Colonic mucosa (tissue), 4 donors: ENCODE measurements around the gene GPR45. TPM values are rescaled to one million over a fixed set of nuclear protein-coding genes. Genes with fewer than 3 reads are reported as not detected.

Experiments
- DNase-seq: peaks from one replicate; pipeline ENCODE4 v3.0.0-alpha.2; 2020
- H3K27ac ChIP-seq: fragments of 200-600 bp; one replicate; pipeline ENCODE4 v1.8.0; 2021
- H3K27me3 ChIP-seq: fragments of 200-600 bp; one replicate; pipeline ENCODE4 v1.8.0; 2021
- H3K36me3 ChIP-seq: fragments of 200-600 bp; one replicate; pipeline ENCODE4 v1.8.0; 2021
- H3K4me1 ChIP-seq: fragments of 200-600 bp; one replicate; pipeline ENCODE4 v1.8.0; 2021; ENCODE audit warnings: mild to moderate bottlenecking
- H3K4me3 ChIP-seq: fragments of 200-600 bp; one replicate; pipeline ENCODE4 v1.8.0; 2021
- H3K9ac ChIP-seq, 2 donors: one replicate each; pipeline ENCODE4 v1.7.0; 2013; ENCODE audit warnings: control low read depth in 2 of 2, low read depth in 2 of 2, low read length in 2 of 2
- H3K9me3 ChIP-seq: fragments of 200-600 bp; one replicate; pipeline ENCODE4 v1.8.0; 2021
- CTCF ChIP-seq: fragments of 200-600 bp; IDR thresholded peaks from one replicate; pipeline ENCODE4 v1.8.0; 2022; ENCODE audit warnings: antibody characterized with exemption, mild to moderate bottlenecking
- intact Hi-C: fragments of 100-400 bp; cut with DNase I; formaldehyde crosslinking; loops from one replicate; pipeline ENCODE4 v1.14.1; 2022
- total RNA-seq, 2 donors: library from RNA; stranded (reverse); fragmentation: NEBNext Ultra II Directional in 1 of 2; extraction: Animal tissue kit (Norgen Biotek cat#: 25700) in 1 of 2; gene quantifications; one replicate each; pipeline ENCODE4 v1.2.1, GENCODE V29; 2021
- donor health status: healthy.
- donor health status: DM: no; HTN: no; CAD: no.
- donor health status: DM: no; HTN: no; CAD: no.

Gene GPR45
- total RNA-seq, 2 donors from 2014 or later: not detected

DNA sequence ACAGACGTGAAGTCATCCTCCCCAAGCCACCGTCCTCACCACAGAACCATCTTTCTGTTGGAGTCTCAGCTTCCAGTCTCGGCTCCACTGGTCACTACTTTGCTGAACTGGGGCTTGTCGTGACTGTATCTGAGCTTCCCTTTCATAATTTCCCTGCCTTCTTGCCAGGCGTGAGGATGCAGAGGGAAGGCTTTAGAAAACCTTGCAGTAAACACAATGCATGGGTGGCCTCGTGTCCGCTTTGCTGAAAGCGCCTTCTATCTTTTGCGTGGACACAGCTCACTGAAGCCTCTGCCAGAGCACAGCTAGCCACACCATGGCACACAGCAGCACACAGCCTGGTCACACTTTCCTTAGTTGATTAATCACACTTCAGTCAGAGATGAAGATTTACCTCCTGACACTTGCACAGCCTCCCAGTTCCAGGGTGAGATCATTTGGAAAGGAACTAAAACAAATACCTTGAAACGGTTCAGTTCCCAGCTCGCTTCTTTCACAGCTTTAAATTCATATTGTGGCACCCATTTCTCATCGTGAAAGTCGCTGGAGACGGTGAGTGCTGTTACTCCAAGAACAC is 2.8 kb upstream of the GPR45 start:
- Histone ChIP-seq H3K36me3 (no peaks in the 10 kb centered on the region), H3K4me3 (no peak overlapping the region), H3K27me3 (no peaks in the 10 kb centered on the region), H3K9ac (no peak overlapping the region), H3K4me1 (no peaks in the 10 kb centered on the region), H3K9me3 (no peaks in the 10 kb centered on the region), H3K27ac (no peak overlapping the region)
- no peak for TF ChIP-seq CTCF
- DNase-seq: no peak
- intact Hi-C loops: no loop called here

DNA sequence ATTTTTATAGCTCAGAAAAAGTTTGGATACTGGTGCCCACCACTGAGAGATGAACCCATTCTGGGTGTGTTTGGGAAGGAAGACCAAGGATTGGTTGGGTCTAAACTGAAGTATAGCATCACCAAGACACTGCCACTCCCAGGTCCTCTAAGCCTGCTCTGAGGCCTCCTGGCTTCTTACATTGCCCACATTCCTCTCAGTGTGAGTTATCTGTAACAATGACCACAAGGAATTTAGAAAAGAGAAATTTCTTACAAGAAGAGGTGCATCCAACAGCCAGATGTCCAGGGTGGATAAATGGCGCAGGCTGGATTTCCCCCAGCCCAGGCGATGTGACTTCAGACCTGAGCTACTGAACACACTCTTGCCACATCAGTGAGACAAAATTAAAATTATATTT is 1.6 kb upstream of the GPR45 start:
- intact Hi-C loops: no loop called here
- H3K4me1 ChIP-seq: no peaks in the 10 kb centered on the region
- no peaks in the 10 kb centered on the region for H3K36me3 ChIP-seq
- H3K9me3 ChIP-seq: no peaks in the 10 kb centered on the region
- no peak overlapping the region for H3K27ac ChIP-seq
- no peak for DNase-seq
- H3K9ac ChIP-seq: no peak overlapping the region
- TF ChIP-seq CTCF: no peak
- no peak overlapping the region for H3K4me3 ChIP-seq
- H3K27me3 ChIP-seq: no peaks in the 10 kb centered on the region

GRCh38 chr2:105242286-105242993 is 897 bp downstream of the GPR45 start:
- H3K4me3 ChIP-seq: no peak overlapping the region
- no peak for TF ChIP-seq CTCF

GRCh38 chr2:105243961-105244360 is 2.4 kb downstream of the GPR45 start:
- intact Hi-C loops: no loop called here
- TF ChIP-seq CTCF: no peak
- H3K36me3 ChIP-seq: no peaks in the 10 kb centered on the region
- H3K4me3 ChIP-seq: no peak overlapping the region
- no peak for DNase-seq
- no peaks in the 10 kb centered on the region for H3K27me3 ChIP-seq
- H3K27ac ChIP-seq: no peak overlapping the region
- no peak overlapping the region for H3K9ac ChIP-seq
- no peaks in the 10 kb centered on the region for H3K9me3 ChIP-seq
- H3K4me1 ChIP-seq: no peaks in the 10 kb centered on the region

More at GRCh38 chr2:105242286-105242993, 897 bp downstream of the GPR45 start:
- Histone ChIP-seq H3K4me1 (no peaks in the 10 kb centered on the region), H3K9ac (no peak overlapping the region), H3K36me3 (no peaks in the 10 kb centered on the region), H3K27me3 (no peaks in the 10 kb centered on the region), H3K9me3 (no peaks in the 10 kb centered on the region), H3K27ac (no peak overlapping the region)
- no peak for DNase-seq
- intact Hi-C loops: no loop called here

DNA sequence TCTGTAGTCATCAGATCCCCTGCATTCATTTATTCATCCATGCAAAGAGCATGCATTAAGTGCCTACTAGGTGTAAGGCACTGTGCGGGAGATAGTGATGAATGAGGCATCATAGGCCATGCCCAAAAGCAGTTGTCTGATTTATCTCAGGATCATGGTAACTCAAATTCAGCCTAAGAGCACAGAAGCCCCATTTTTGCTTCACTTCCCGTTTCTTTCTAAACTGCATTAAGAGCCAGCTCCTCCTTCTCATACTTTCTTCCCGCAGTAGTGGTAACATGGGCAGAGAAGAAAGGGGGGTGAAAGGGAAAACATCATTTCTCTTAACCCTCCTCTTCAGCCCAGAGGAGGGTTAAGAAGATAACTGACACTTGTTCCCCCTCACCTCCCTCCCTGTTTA is 2.9 kb downstream of the GPR45 start:
- H3K9ac ChIP-seq: no peak overlapping the region
- no peak overlapping the region for H3K4me3 ChIP-seq
- intact Hi-C loops: no loop called here
- TF ChIP-seq CTCF: no peak
- H3K9me3 ChIP-seq: no peaks in the 10 kb centered on the region
- no peak for DNase-seq
- no peaks in the 10 kb centered on the region for H3K4me1 ChIP-seq
- H3K27ac ChIP-seq: no peak overlapping the region
- H3K36me3 ChIP-seq: no peaks in the 10 kb centered on the region
- no peaks in the 10 kb centered on the region for H3K27me3 ChIP-seq
